OCI-LY3 (cell line): ENCODE results near the gene REEP3.

Experiments
- EZH2phosphoT487 ChIP-seq: fragments of 200-600 bp; shearing (Covaris generic); IDR thresholded peaks from 2 replicates; pipeline ENCODE4 v1.6.1; 2018; ENCODE audit warnings: antibody characterized with exemption, mixed run types, low read depth
- TF ChIP-seq, protein P1 (sequence below): fragments of 200-600, 300-600 bp; sonication (generic); IDR thresholded peaks from 2 replicates; pipeline ENCODE4 v1.5.1; 2014; ENCODE audit warnings: antibody characterized with exemption, low read length, low read depth

DNA sequence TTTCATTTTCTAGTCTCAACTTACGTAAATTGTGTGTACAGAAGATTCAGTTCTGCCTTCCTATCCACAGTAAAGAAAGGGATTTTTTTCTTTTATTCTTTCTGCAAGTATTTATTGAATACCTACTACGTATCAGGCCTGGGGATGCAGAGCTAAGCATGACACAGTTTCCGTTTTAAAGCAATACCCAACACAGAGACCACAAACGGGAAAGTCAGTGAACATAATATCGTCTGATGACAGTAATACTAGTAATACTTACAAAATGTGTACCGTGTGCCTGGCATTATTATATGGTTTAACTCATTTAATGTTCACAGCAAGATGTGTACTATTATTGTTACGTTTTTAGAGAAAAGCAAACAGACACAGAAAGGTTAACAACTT is 22.4 kb downstream of the REEP3 start:
- TF ChIP-seq, protein P1, sequence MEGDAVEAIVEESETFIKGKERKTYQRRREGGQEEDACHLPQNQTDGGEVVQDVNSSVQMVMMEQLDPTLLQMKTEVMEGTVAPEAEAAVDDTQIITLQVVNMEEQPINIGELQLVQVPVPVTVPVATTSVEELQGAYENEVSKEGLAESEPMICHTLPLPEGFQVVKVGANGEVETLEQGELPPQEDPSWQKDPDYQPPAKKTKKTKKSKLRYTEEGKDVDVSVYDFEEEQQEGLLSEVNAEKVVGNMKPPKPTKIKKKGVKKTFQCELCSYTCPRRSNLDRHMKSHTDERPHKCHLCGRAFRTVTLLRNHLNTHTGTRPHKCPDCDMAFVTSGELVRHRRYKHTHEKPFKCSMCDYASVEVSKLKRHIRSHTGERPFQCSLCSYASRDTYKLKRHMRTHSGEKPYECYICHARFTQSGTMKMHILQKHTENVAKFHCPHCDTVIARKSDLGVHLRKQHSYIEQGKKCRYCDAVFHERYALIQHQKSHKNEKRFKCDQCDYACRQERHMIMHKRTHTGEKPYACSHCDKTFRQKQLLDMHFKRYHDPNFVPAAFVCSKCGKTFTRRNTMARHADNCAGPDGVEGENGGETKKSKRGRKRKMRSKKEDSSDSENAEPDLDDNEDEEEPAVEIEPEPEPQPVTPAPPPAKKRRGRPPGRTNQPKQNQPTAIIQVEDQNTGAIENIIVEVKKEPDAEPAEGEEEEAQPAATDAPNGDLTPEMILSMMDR = no peak
- TF ChIP-seq EZH2phosphoT487 = no peak
